Stimulated activated CD8-positive, alpha-beta memory T cell treated with anti-CD3 and anti-CD28 coated beads, Interleukin-4, amount 100 ng/mL, for 1 hour (primary cell): Measurements from ENCODE around the gene PLA2R1.

ENCODE experiments used
- DNase-seq, 2 donors: peaks; one replicate each; pipeline ENCODE4 v3.0.0-alpha.2; 2020; ENCODE audit warnings: low read depth in 2 of 2, low spot score in 1 of 2

Gene PLA2R1

DNA sequence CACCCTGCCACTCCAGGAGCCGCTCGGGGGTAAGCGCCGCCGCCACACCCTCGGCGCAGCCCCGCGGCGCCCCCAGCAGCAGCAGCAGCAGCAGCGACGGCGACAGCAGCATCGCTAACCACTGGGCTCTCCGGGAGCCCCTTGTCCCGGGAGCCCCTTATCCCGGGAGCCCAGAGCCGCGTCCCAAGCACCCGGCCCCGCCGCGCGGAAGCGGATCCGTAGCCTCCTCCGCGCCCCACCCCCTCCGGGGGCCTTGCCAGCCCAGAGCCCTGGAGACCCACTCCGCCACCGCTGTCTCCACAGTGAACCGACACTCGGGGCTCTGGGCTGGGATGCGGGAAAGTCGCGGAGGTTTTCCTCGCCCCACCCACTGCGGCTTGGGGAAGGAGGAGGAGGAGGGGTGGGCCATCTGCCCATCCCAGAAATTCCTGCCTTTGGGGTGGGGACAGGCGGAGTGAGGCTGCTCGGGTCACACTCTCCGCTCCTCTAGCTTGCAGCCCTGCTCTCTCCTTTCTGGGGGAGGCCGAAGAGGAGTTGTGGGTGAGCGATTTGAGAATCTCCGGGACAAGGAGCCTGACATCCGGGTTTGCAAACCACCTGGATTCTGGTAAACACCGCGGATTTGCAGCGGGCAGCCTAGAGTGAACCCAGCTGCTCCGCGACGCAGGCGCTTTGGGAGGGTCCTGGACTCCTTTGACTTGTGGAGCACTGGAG lies at the start of gene PLA2R1:
PLA2R1 (minus strand) TSS at position 324 of the 714 bp plus-strand sequence; CDS start at position 112, 212 bp downstream.
- no peak for DNase-seq

DNA sequence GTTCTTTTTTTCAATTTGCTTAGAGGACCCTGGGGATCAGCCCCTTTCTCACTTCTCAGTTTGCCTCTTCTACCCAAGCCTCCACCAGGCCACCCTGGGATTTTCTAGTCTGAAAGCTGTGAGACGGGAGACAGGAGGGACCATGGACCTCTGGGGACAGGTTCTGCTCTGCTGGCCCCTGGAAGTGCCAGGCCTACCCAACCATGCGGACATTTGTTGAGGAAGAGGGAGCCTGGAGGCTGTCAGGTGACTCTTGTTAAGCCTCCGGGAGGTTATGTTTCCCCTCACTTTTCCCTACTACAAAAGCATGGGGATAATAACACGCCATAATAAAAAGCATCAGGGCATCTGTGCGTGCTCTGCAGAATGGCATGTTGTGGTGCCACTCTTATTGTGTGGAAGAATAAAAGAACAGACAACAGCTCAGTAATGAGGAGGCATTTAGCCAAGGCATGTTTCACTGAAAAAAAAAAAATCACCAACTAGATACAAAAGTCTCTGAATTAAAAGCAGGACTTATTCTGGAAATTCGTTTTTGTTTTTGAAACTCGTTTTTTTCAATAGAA lies 48.3 kb upstream of the PLA2R1 start:
- DNase-seq: no peak

DNA sequence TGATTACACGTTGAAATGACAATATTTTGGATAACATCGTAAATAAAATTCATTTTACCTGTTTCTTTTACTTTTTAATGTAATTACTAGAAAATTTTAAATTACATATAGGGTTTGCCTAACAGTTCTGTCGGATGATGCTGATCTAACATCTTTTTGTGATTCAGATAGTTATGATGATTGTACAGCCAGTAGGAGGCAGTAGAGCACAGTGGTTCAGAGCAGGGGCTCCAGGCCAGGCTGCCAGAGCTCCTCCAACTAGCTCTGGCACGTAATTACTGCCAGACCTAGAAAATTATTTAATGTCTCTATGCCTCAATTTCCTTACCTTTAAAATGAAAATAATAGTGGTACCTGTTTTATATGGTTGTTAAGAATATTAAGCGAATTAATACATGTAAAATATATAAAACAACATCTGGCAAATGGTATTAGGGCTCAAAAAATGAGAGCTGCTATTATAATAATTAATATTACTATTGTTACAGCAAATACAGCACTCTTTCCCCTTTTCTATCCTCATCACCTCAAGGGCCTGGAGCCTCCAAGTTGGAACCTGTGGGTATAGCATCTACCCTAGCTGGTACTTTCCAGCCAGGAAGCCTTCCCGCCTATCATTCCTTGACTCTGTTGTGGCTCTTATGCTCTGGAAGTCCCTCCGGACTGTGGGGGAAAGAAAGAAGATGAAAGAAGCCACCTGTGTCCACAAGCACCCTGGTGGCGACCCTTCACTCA lies 47.7 kb upstream of the PLA2R1 start:
- no peak for DNase-seq

DNA sequence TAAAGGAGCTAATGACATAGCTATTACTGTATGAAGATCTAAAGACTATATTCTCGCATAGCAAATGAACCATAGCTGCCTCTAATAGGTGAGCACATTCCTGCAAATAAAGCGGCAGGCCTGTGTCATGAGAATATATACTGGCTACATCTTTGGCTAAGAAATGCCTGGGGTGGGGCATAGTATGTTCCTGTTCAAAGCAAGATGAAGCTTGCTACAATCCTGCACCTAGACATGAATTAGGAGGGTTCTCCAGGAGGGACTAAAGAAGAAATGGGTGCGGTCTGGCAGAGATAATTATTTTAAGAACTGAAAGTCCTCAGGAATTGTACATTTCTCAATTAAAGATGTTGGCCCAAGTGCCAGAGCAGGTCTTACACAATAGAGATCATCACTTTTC lies 46.8 kb upstream of the PLA2R1 start:
- DNase-seq: no peak

DNA sequence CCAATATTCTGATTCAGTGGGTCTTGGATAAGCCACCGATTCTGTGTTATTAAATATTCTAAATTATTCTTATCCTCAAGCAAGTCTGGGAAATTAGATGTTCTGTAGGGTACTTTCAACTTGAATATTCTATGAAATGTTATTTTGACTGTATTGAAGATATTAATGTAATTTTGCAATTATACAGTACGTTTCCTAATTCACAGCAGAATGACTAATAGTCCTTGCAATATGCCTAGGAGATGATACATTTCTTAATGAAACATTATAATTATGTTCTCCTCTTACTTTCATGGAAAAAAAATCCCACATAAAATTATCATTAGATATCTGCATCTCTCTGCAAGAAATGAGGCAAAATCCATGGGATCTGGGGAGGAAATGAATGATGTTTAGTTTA lies 46.2 kb upstream of the PLA2R1 start:
- no peak for DNase-seq

DNA sequence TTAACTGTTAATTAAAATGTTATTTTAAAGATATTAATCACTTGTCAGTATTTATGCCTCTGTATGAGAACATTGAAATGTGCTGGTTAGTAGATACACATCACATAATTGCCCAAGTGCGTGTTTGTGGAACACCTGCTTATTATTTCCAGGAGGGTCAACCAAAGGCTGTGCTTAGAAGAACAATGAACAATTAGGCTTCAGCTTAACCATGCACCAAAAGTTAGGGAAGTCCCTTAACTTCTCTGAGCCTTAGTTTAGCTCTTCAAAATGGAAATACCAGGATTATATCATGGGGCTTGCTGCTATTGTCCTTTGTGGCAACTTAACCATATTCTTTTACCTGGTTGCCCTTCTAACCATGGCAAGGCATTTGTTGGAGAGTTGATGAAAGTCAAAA lies 43.0 kb upstream of the PLA2R1 start:
- DNase-seq: no peak

DNA sequence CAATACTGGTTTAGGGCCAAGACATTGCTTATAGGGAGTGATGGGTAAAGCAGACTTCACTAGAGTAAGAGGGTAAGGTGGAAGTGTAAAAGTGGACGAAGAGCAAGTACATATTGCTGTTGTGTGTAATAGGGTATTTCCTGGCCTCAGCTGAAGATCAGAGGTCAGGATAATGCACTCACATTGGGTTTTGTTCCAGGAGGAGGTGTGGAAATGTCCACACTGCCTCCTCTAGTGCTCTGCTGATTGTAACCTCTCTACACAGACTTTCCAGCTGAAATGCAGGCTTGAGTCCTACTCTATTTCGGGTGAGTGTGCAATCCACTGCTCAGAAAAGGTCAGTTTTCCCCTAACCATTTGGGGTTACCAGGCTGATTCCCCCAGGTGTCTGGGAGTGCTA lies 41.7 kb upstream of the PLA2R1 start:
- DNase-seq: no peak

DNA sequence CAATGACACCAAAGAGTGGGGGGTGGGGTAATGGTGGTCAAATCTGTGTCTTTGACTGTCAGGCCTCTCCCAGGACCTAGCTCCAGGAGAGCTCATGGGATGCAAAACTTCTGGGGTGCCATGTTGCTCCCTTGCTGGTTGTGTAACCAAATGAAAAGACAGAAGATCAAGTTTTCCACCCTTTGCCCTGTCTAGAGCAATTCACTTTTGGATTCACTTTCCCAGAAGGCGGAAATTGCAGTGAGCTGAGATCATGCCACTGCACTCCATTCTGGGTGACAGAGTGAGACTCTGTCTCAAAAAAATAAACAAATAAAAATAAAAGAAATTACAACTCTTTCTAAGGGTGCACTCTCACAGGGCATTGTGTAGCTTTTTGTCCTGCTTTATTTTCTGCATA lies 34.9 kb upstream of the PLA2R1 start:
- no peak for DNase-seq

DNA sequence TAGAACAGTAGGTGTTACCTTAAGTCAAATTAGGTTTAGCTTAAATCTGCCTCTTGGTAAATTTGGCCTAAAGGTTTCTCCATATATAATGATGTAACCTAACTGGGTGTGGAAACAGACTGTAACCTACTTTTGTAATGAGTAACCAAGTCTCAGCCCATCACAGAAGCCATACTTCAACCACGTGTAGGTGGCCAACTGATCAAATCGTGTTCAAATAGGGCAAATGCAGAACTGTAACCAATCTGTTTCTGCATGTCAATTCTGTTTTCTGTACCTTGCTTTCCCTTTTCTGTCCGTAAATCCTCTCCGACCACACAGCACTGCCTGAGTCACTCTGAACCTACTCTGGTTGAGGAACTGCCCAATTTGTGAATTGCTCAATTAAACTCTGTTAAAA lies 34.0 kb upstream of the PLA2R1 start:
- DNase-seq: no peak

DNA sequence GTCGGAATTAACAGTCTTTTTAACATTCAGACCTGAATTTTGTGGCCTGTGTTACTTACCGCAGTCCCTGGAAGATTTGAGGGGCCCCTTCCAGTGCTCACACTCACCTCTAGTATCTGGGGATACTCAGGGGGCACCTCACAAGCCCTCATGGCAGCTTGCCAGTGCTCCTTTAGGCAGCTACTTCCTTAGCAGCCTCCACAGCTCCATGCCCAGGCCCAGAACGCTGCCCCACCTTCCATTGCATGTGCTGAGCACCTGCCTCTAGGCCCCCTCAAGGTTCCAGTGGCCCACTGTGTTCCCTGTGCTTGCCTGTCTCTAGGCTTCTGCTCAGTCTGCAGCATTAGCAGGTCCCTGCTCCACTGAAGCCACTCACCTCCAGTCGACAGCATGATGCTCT lies 30.0 kb upstream of the PLA2R1 start:
- DNase-seq: no peak

DNA sequence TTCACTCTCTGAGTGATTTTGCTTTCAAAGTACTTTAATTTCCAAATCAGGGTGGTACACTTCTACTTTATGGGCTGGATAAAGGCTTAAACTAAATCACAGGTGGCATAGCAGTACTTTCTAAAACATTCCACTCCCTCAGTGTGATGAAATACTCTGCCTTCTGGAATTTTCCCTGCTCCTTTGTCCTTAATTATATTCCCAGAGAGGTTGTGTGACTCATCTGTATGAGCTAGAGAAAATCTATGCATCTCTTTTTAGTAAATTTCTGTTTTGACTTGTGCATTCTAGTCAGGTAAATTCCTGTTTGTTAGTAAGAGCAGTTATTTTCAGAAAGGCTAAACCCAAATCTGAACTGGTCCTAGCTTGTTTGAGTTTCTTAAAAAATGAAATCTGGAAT lies 29.0 kb upstream of the PLA2R1 start:
- DNase-seq: no peak

DNA sequence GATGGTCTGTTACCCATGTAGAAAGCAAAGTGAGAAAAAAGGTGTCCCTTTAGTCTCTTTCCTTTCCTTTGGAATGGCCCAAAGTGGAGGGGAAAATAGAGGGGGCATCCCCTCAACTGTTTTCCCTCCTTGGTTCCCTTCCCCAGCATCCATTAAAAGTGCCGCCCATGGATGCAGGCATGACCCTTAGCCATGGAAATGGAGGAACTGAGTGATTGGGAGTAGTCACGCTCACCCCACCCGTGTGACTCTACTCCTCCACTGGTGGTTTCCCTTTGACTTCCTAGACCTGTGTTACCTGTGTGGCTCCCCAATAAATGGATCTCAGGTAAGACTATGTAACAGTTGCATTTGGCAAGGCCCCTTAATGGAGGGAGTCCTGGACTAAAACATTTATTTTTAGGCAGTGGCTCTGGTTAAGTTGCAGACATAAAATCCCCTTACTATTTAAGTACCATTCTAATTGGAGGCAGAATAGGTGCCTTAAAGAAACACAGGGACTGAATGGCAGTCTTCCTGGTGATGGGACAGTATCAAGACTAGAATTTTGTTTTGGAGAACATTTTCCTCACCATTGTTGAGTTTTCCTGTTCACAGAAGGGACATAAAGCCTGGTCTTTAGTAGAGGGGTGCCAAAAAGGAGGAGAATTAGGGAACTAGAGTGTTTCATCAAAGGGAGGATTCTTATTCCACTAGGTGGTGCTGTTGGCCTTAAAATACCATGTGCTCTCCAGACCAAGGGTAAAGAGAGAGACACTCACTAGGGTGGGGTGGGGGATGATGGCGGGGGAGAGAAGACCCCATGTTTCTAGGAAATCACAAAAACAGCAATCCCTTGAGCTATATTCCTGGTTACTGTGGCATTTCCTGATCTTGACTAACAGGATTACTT lies 25.7 kb upstream of the PLA2R1 start:
- DNase-seq: no peak

DNA sequence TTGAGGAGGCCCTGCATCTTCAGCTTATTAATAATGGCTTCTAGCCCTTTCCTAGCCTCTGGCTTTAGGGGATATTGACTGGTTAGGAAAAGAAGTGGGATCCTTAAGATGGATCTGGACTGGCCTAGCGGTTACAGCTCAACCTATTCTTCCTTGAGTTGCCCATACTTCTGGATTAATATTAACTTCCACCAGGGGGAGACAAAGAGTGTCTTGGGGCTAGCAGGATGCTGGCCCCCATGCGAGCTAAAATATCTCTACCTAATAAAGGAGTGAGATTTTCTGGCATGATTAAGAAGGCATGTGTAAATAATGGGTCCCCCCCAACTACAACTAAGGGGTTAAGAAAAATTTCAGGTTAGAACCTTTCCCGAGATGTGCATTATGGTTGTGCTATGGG lies 23.2 kb upstream of the PLA2R1 start:
- no peak for DNase-seq

DNA sequence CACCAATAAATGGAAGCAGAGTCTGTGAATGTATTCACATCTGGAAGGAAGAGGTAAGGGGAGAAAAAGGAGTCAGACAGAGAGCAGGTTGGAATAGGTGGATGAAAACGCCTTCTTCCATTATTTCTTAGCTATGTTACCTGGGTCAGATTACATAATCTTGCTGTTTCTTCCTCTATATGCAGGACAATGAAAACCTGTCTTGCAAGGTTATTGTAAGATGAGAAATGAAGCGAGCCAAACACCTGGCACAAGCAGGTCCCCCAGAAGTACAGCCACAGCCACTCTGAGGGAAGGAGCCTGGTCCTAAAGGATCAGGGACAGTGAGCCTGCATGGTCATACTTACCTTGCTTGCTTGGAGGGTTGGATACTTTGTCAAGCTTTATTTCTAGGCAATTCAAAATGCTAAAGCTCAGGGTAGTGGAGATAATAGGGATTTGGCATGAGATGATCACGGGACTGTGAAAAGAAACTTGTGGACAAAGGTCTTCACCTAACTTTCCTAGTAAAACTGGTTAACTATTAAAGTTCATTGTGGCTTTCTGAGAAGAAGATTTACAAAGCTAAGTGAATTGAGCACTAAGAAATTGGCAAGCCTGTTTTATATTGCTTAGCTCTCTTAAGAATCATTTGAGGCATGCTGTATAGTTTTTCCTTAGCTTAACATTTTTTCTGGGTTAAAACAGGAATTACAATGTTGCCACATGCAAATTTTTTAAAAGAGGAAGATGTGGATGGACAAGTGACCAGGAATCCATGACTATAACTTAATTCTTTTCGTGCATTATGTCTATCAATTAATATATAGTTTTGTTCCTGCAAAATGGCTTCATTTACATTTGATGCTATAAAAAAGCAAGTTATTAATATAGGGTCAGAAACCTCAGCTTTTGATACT lies 15.7 kb upstream of the PLA2R1 start:
- DNase-seq: no peak

DNA sequence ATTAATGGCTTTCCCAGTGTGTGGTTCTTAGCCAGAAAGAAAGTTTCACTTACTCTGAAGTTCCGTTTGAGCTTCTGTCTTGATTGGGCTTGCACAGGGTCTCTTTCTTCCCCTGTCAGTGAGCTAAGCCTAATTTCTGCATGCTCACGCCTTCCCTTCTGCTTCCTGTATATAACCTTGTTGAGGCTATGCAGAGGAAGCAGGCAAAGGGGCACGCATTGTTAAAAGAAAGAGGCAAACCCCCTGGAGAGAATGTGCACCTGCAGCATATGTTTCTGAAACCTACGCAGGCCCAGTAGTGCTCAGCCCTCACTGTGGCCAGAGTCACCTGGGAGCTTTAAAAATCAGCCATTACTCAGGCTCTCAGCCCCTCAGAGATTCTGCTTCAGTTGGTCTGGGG lies 14.5 kb upstream of the PLA2R1 start:
- DNase-seq: no peak

DNA sequence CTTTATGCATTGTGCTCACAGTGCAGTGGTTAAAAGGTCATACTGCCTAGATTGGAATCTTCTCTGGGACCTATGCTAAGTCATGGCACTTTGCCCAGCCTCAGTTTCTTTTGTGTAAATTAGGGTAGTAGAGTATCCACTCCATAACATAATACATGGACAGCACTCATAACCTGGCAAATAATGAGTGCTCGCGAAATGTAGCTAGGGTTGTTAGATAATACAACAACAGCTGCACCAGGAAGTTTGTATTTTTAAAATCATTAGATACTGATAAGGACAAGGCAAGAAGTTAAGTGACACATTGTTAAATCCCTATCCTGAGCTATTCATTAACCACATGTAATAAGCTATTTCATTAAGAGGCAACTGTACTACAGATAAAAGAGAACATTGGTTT lies 13.8 kb upstream of the PLA2R1 start:
- no peak for DNase-seq

DNA sequence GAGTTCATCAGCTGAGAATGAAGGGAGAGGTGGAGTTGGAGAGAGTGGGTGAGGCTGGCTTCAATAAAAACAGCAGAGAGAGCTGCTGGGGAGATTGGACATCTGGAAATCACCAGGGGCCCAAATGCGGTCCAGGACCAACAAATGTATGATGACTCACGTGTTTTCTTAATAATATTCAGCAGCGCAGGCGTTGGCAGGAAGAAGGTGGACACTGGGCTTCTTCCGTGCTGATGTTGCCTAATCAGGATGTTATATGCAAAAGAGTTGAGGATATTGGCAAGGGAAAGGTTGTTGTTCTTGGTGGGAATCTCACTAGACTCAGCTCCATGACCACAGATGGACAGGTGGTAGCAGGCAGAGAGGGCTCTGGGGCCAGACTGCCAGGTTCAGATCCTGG lies 12.8 kb upstream of the PLA2R1 start:
- DNase-seq: no peak

DNA sequence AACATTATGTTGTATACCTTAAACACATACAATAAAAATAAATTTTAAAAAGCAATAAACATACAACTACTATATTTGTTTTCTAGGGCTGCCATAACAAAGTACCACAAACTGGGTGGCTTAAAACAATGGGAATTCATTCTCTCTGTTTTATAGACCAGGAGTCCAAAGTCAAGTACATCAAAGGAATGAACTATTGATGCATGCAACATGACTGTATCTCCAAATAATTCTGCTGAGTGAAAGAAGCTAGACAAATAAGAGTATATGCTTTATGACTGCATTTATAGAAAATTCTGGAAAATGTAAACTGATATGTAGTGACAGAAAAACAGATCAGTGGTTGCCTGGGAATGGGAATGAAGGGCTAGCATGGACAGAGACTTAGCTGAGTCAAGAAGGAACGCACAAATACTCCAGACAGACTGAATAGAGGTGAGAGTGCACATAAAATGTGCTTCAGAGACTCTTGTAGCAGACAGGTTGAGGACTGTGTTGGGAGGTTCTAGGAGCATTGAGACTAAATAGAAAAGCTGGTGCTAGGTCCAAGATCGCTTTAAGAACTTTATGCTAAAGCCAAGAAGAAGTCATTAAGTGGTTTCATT lies 11.0 kb upstream of the PLA2R1 start:
- no peak for DNase-seq

DNA sequence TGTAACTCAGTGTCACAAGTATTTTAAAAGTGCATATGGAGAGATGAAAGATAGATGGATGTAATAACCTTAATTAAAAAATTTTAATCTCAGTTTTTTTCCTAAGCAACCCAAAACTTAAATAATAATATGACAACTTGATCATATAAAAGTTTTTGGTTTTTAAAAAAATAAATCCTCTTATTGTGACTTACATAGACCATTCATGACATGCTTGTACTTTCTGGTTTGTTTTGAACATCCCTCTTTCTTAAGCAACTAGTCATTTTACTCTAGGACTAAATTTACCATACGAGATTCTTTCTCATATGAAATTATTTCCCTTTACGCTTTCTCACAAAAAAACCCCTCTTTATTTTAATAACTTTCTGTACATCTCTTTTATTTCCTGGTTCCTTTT lies 6.5 kb upstream of the PLA2R1 start:
- DNase-seq: no peak

DNA sequence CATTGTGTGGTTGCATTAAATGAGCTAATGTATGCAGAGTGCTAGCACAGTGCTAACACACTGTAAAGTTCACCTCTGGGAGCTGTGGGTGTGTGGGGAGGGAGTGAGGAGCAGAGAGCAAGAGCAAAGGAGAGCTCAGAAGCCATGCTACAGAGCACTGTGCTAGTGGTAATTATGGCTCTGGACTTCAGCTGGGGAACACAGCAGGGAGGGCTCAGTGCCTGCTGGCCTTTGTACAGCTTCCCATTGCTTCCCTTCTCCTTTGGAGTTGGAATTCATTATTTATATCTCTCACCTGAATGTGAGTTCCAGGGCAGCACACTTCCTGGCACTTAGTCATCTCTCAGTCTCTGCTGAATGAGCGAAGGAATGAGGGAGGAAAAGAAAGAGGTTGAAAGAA lies 2.5 kb upstream of the PLA2R1 start:
- DNase-seq: no peak
